Hepatocyte (in vitro differentiated cells): Measurements from ENCODE around the gene CDRT4.

ENCODE experiments used
- EZH2 ChIP-seq: fragments of 200-600 bp; sonication (generic); IDR thresholded peaks from 2 replicates; pipeline ENCODE4 v1.6.1; 2016; ENCODE audit warnings: antibody characterized with exemption, mild to moderate bottlenecking, borderline replicate concordance
- EZH2phosphoT487 ChIP-seq: fragments of 200-600 bp; sonication (generic); IDR thresholded peaks from one replicate; pipeline ENCODE4 v1.6.1; 2018; ENCODE audit warnings: antibody characterized with exemption, mild to moderate bottlenecking, low read depth, moderate library complexity; ENCODE audit not compliant: unreplicated experiment, severe bottlenecking
- TF ChIP-seq, protein P1 (sequence below): fragments of 200-600 bp; sonication (generic); IDR thresholded peaks from 2 replicates; pipeline ENCODE4 v1.5.1; 2016; ENCODE audit warnings: antibody characterized with exemption, mild to moderate bottlenecking; ENCODE audit not compliant: poor library complexity

DNA sequence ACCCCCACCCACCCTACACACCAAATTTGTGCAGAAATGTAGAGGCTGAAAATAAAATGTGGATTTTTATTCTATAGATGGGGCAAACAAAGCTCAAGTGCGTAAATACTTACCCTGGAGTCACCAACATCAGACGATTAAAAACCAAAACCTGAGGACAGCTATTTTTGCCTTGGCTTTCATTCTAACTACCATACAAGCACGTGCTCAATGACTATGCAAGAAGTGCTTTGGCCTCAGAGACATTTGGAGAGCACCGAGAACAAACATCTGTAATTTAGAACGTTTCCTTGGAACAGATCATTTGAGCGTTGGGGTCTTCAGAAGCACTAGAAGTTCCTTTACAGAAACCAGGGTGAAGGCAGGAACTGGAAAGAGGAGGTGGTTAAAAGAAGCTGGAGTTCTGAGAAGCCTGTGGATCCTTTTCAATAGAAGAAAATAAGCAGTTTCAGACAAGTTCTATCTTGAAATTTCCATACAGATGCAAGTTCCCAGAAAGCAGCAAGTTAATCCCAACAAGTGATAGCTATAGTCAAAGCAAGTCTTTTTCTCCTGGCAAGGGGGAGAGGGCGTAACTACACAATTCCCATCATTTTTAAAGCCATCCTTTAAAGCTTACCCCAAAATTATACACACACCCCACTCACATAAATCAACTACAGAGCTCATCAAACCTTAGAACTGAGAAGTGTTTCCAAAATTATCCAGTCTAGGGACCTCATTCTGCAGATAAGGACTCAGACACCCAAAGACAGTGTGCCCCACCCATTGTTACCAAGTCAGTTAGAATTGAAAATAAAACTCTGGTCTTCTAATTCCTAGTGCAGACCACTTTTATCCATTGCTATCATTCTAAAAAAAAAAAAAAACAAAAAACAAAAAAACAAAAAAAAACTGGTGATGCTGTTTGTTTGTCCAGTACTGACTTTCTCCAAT, 29.6 kb upstream of the CDRT4 start:
- TF ChIP-seq, protein P1, sequence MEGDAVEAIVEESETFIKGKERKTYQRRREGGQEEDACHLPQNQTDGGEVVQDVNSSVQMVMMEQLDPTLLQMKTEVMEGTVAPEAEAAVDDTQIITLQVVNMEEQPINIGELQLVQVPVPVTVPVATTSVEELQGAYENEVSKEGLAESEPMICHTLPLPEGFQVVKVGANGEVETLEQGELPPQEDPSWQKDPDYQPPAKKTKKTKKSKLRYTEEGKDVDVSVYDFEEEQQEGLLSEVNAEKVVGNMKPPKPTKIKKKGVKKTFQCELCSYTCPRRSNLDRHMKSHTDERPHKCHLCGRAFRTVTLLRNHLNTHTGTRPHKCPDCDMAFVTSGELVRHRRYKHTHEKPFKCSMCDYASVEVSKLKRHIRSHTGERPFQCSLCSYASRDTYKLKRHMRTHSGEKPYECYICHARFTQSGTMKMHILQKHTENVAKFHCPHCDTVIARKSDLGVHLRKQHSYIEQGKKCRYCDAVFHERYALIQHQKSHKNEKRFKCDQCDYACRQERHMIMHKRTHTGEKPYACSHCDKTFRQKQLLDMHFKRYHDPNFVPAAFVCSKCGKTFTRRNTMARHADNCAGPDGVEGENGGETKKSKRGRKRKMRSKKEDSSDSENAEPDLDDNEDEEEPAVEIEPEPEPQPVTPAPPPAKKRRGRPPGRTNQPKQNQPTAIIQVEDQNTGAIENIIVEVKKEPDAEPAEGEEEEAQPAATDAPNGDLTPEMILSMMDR: no peak
- TF ChIP-seq EZH2phosphoT487 (no peak), EZH2 (no peak)
